Lower leg skin (tissue), 4 donors: ENCODE data around the gene SLC29A1. TPM values are rescaled to one million over a fixed set of nuclear protein-coding genes. Genes with fewer than 3 reads are reported as not detected.

Experiments used
- DNase-seq, 2 donors: peaks; one replicate each; pipeline ENCODE4 v3.0.0-alpha.2; 2019; ENCODE audit warnings: low spot score in 2 of 2
- H3K4me3 ChIP-seq: fragments of 200-600 bp; sonication (generic); 2 replicates; pipeline ENCODE4 v1.5.1; 2017; ENCODE audit warnings: mild to moderate bottlenecking, low read depth; ENCODE audit not compliant: poor library complexity, severe bottlenecking
- CTCF ChIP-seq, 3 donors: fragments of 450-650 bp; IDR thresholded peaks; one replicate each; pipeline ENCODE4 v1.5.1; 2016; ENCODE audit warnings: antibody characterized with exemption in 3 of 3, mild to moderate bottlenecking in 3 of 3, moderate library complexity in 2 of 3
- POLR2A ChIP-seq, 2 donors: fragments of 450-650 bp; IDR thresholded peaks; one replicate each; pipeline ENCODE4 v1.6.1; 2016 to 2017; ENCODE audit warnings: antibody characterized with exemption in 2 of 2, mild to moderate bottlenecking in 1 of 2, moderate library complexity in 1 of 2
- WGBS, 2 donors: methylation state at CpG; one replicate each; pipeline ENCODE4 v1.1.5; 2018; 5-methylcytosine and 5-hydroxymethylcytosine counted together
- intact Hi-C: fragments of 100-400 bp; cut with DNase I; formaldehyde crosslinking; loops from one replicate; pipeline ENCODE4 v1.15.0; 2023; ENCODE audit warnings: low total_unique reads
- total RNA-seq, 4 donors: library from RNA; depleted of rRNA; stranded (reverse); fragments of >200 nt; gene quantifications; one replicate each; pipeline ENCODE4 v1.1.0, GENCODE V29; 2016

SLC29A1 gene
- total RNA-seq, 4 donors from 2014 or later = 54.6 to 86.4 (median 82.5) TPM

GRCh38 chr6:44227148-44227793 is 3.9 kb downstream of the SLC29A1 start:
- H3K4me3 ChIP-seq = no peak overlapping the region
- WGBS, 2 donors = 34 to 72% methylated on average over 6 to 7 of the region's 7 CpGs
- TF ChIP-seq CTCF (IDR thresholded peaks at IDR 0.05) = no peak
- no peak for TF ChIP-seq POLR2A (IDR thresholded peaks at IDR 0.05)
- DNase-seq = no peak
- intact Hi-C loops = no loop called here

- no peak overlapping the region for H3K4me3 ChIP-seq
- no peak for TF ChIP-seq CTCF (IDR thresholded peaks at IDR 0.05)
- no peak for TF ChIP-seq POLR2A (IDR thresholded peaks at IDR 0.05)
- DNase-seq = no peak
- intact Hi-C loops = no loop called here
- 82 to 88% methylated on average over 6 of the region's 6 CpGs for WGBS, 2 donors
Observed at GRCh38 chr6:44228031-44228430, 4.6 kb downstream of the SLC29A1 start.

- intact Hi-C loops = no loop called here
- TF ChIP-seq CTCF (IDR thresholded peaks at IDR 0.05) (no peak), POLR2A (IDR thresholded peaks at IDR 0.05) (no peak)
- no peak overlapping the region for H3K4me3 ChIP-seq
- 86 to 89% methylated on average over 7 of the region's 7 CpGs for WGBS, 2 donors
- DNase-seq = no peak
Observed at GRCh38 chr6:44228433-44228832, 5.0 kb downstream of the SLC29A1 start.

- TF ChIP-seq POLR2A (IDR thresholded peaks at IDR 0.05) (no peak), CTCF (IDR thresholded peaks at IDR 0.05) (no peak)
- no peak for DNase-seq
- H3K4me3 ChIP-seq = no peak overlapping the region
- 72 to 87% methylated on average over 5 of the region's 5 CpGs for WGBS, 2 donors
- intact Hi-C loops = no loop called here
Observed at GRCh38 chr6:44228836-44229235, 5.4 kb downstream of the SLC29A1 start.

- no peak for TF ChIP-seq POLR2A (IDR thresholded peaks at IDR 0.05)
- no peak for TF ChIP-seq CTCF (IDR thresholded peaks at IDR 0.05)
- WGBS, 2 donors = 86 to 88% methylated on average over 11 of the region's 11 CpGs
- no peak overlapping the region for H3K4me3 ChIP-seq
- no peak for DNase-seq
- intact Hi-C loops = no loop called here
Observed at GRCh38 chr6:44229376-44230033, 6.1 kb downstream of the SLC29A1 start.
